ENCODE results near the gene IFNAR2. TPM values are rescaled to one million over a fixed set of nuclear protein-coding genes. Genes with fewer than 3 reads are reported as not detected.

The IFNAR2 gene
- total RNA-seq, 4 donors from 2014 or later = 5.3 to 14.6 (median 10.4) TPM

DNA sequence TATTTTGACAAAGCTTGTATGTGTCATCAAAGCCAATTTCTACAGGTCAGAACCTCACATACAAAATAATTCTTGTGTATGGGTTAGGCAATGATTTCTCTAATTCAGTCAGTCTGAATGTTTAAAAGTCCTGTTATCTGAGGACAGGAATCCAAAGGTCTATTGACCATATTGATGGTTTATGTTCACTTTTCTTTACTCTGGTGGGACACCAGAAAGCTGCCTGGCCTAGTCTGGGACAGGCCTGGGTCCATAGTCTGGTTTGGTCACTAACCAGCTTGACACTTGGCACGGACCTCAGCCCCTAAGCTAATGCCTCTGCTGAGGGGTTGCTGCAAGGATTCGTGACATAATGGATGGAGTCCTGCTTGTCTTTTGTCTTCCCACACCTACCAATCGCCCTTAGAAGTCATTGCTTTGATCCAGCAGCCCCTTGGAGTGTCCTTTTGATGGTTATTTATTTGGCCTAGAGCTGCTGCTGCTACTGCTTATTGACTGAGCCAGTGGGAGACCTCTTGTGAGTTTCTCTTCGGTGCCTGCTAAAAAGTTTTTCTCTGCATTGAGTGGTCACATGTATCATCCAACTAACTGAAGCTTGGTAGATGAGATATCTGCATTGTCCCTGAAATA is 15.7 kb downstream of the IFNAR2 start:
- intact Hi-C loops (cut with DNase I) = no loop called here
- 66% methylated on average over 2 of the region's 4 CpGs for WGBS
- Histone ChIP-seq H3K27ac (replicated peaks in 1 of 4) (no peak overlapping the region), H3K4me3 (no peak overlapping the region), H3K36me3 (peaks cover 30 to 73% (median 60%) of the 10 kb centered on the region in 4 donors), H3K4me1 (peaks cover 5 to 14% (median 10%) of the 10 kb centered on the region in 4 donors), H3K27me3 (no peaks in the 10 kb centered on the region), H3K9me3 (no peaks in the 10 kb centered on the region)
- TF ChIP-seq EP300 (IDR thresholded peaks at IDR 0.05) (no peak), POLR2A (IDR thresholded peaks at IDR 0.05; ENCODE audit: low read depth) (no peak), POLR2AphosphoS5 (IDR thresholded peaks at IDR 0.05) (no peak), CTCF (IDR thresholded peaks at IDR 0.05) (no peak)
- no peak for DNase-seq (ENCODE audit: extremely low spot score)

- H3K9me3 ChIP-seq = no peaks in the 10 kb centered on the region
- H3K27me3 ChIP-seq = no peaks in the 10 kb centered on the region
- no peak overlapping the region for H3K27ac ChIP-seq (replicated peaks in 1 of 4)
- peaks cover 5 to 11% (median 8%) of the 10 kb centered on the region in 4 donors for H3K4me1 ChIP-seq
- H3K36me3 ChIP-seq = peaks cover 30 to 84% (median 69%) of the 10 kb centered on the region in 4 donors
- no peak overlapping the region for H3K4me3 ChIP-seq
- no peak for TF ChIP-seq POLR2AphosphoS5 (IDR thresholded peaks at IDR 0.05)
- WGBS = 87% methylated on average over 5 of the region's 5 CpGs
- intact Hi-C loops (cut with DNase I) = no loop called here
- no peak for DNase-seq (ENCODE audit: extremely low spot score)
Observed at GRCh38 chr21:33246506-33246905, 16.8 kb downstream of the IFNAR2 start.

DNA sequence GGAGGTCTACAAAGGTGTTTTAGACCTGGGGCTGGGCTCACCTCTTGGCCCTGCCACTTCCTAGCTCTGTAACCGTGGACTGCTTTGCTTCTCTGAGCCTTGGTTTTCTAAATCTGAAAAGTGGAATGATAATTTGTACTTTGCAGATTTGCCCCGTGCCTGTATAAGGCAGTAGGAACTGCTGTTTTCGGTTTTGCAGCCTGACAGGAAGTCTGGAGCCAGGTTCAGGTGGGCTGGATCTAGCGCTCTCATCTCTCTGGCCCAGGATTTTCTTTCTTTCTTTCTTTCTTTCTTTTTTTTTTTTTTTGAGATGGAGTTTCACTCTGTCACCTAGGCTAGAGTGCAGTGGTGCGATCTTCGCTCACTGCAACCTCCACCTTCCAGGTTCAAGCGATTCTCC is 17.2 kb downstream of the IFNAR2 start:
- no peaks in the 10 kb centered on the region for H3K9me3 ChIP-seq
- WGBS = 86% methylated on average over 7 of the region's 7 CpGs
- intact Hi-C loops (cut with DNase I) = no loop called here
- DNase-seq (ENCODE audit: extremely low spot score) = no peak
- no peaks in the 10 kb centered on the region for H3K27me3 ChIP-seq
- no peak overlapping the region for H3K27ac ChIP-seq (replicated peaks in 1 of 4)
- H3K4me1 ChIP-seq = peaks cover 5 to 7% (median 6%) of the 10 kb centered on the region in 4 donors
- peaks cover 30 to 88% (median 74%) of the 10 kb centered on the region in 4 donors for H3K36me3 ChIP-seq
- no peak overlapping the region for H3K4me3 ChIP-seq
- no peak for TF ChIP-seq EP300 (IDR thresholded peaks at IDR 0.05)
- no peak for TF ChIP-seq POLR2AphosphoS5 (IDR thresholded peaks at IDR 0.05)
- no peak for TF ChIP-seq CTCF (IDR thresholded peaks at IDR 0.05)
- TF ChIP-seq POLR2A (IDR thresholded peaks at IDR 0.05; ENCODE audit: low read depth) = no peak

- H3K4me3 ChIP-seq = no peak overlapping the region
- peaks cover 30 to 90% (median 79%) of the 10 kb centered on the region in 4 donors for H3K36me3 ChIP-seq
- intact Hi-C loops (cut with DNase I) = no loop called here
- H3K9me3 ChIP-seq = no peaks in the 10 kb centered on the region
- peaks cover 5 to 8% (median 7%) of the 10 kb centered on the region in 4 donors for H3K4me1 ChIP-seq
- TF ChIP-seq POLR2AphosphoS5 (IDR thresholded peaks at IDR 0.05) (no peak), CTCF (IDR thresholded peaks at IDR 0.05) (no peak), POLR2A (IDR thresholded peaks at IDR 0.05; ENCODE audit: low read depth) (no peak), EP300 (IDR thresholded peaks at IDR 0.05) (no peak)
- no peak for DNase-seq (ENCODE audit: extremely low spot score)
- no peak overlapping the region for H3K27ac ChIP-seq (replicated peaks in 1 of 4)
- 75% methylated on average over 6 of the region's 6 CpGs for WGBS
- H3K27me3 ChIP-seq = no peaks in the 10 kb centered on the region
Observed at GRCh38 chr21:33247599-33247998, 17.9 kb downstream of the IFNAR2 start.

DNA sequence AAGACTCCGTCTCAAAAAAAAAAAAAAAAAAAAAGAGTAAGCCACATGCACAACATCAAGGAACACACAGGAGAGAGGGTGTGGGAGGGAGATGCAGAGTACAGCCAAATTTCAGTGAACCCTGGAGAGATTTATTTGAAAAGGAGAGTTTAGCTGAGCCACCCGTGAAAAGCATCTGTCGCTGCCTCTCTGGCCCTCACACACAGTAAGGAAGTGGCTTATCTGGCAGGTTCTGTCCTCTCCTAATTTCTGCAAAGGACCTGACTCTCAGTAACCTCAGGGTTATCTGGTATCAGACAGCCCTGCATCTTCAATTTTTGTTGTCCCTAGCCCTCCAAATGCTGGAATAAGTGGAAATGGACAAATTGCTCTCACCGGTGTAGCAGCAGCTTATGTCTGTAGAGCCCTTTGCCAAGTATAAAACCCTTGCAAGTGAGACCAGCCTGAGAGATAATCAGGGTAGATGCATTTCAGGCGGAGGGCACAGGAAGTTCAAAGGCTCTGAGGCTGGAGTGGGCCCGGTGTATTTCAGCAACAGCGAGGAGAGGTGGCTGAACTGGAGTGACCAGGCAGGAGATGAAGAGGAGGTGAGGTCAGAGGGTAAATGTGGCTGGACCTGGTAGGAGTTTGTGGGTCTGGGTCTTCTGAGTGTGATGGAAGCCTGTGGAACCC is 19.7 kb downstream of the IFNAR2 start:
- Histone ChIP-seq H3K36me3 (peaks cover 36 to 100% (median 90%) of the 10 kb centered on the region in 4 donors), H3K27me3 (no peaks in the 10 kb centered on the region), H3K4me1 (peaks cover 1 to 6% (median 3%) of the 10 kb centered on the region in 4 donors), H3K27ac (replicated peaks in 1 of 4) (no peak overlapping the region), H3K4me3 (no peak overlapping the region), H3K9me3 (no peaks in the 10 kb centered on the region)
- DNase-seq (ENCODE audit: extremely low spot score) = no peak
- 85% methylated on average over 7 of the region's 7 CpGs for WGBS
- intact Hi-C loops (cut with DNase I) = no loop called here
- TF ChIP-seq POLR2A (IDR thresholded peaks at IDR 0.05; ENCODE audit: low read depth) (no peak), POLR2AphosphoS5 (IDR thresholded peaks at IDR 0.05) (no peak), EP300 (IDR thresholded peaks at IDR 0.05) (no peak), CTCF (IDR thresholded peaks at IDR 0.05) (no peak)
